ENCODE measurements around the gene SESN1.

- no peak for TF ChIP-seq CTCF (IDR thresholded peaks at IDR 0.05)
- TF ChIP-seq EZH2 (IDR thresholded peaks at IDR 0.05; ENCODE audit: borderline replicate concordance, insufficient read depth, low read depth, low read length, poor library complexity, severe bottlenecking) = no peak
These were observed 3.2 kb downstream of the SESN1 start for GRCh38 chr6:109091314-109092024.
